ENCODE data around the gene DAB2IP. TPM values are rescaled to one million over a fixed set of nuclear protein-coding genes. Genes with fewer than 3 reads are reported as not detected.
A peak's percentile ranks its signal among the peaks of the same experiment; 100 is the strongest.

Gene DAB2IP
- total RNA-seq, 1 experiment from 2014 or later = 17.0 TPM

- H3K36me3 Mint-ChIP-seq (ENCODE audit: insufficient read depth, unreplicated experiment) = no peaks in the 10 kb centered on the region
- ChIA-PET CTCF (interaction anchor here (0.9 to 1.6 kb wide), 3 partner anchors 10 to 258 kb away, joined by 4 to 5 read pairs (median 4); no protein-coding TSS in a partner anchor), POLR2A (no interaction called here)
- no peak for DNase-seq (ENCODE audit: unreplicated experiment)
- H3K27me3 Mint-ChIP-seq (ENCODE audit: insufficient read depth, unreplicated experiment) = no peaks in the 10 kb centered on the region
- no peak for TF ChIP-seq CTCF (IDR thresholded peaks at IDR 0.05; ENCODE audit: unreplicated experiment)
- intact Hi-C loops (cut with micrococcal nuclease) = no loop called here
- no peak overlapping the region for H3K4me3 Mint-ChIP-seq (ENCODE audit: unreplicated experiment)
- H3K4me1 Mint-ChIP-seq (ENCODE audit: insufficient read depth, unreplicated experiment) = peaks cover 24% of the 10 kb centered on the region
- no peaks in the 10 kb centered on the region for H3K9me3 Mint-ChIP-seq (ENCODE audit: unreplicated experiment)
- no peak overlapping the region for H3K27ac Mint-ChIP-seq (ENCODE audit: low read depth, unreplicated experiment)
- no TSS peak for BruUV-seq (replicated peaks)
Measured at GRCh38 chr9:121732886-121733285, 81.5 kb downstream of the DAB2IP start.

GRCh38 chr9:121734465-121734864, 83.0 kb downstream of the DAB2IP start:
- H3K27ac Mint-ChIP-seq (ENCODE audit: low read depth, unreplicated experiment) = no peak overlapping the region
- H3K4me3 Mint-ChIP-seq (ENCODE audit: unreplicated experiment) = no peak overlapping the region
- intact Hi-C loops (cut with micrococcal nuclease) = no loop called here
- no peaks in the 10 kb centered on the region for H3K27me3 Mint-ChIP-seq (ENCODE audit: insufficient read depth, unreplicated experiment)
- H3K36me3 Mint-ChIP-seq (ENCODE audit: insufficient read depth, unreplicated experiment) = no peaks in the 10 kb centered on the region
- no peak for DNase-seq (ENCODE audit: unreplicated experiment)
- TF ChIP-seq CTCF (IDR thresholded peaks at IDR 0.05; ENCODE audit: unreplicated experiment) = no peak
- H3K4me1 Mint-ChIP-seq (ENCODE audit: insufficient read depth, unreplicated experiment) = peaks cover 35% of the 10 kb centered on the region
- ChIA-PET CTCF (interaction anchor here (0.6 to 2.5 kb wide), 19 partner anchors 8 to 300 kb away, joined by 3 to 13 read pairs (median 4); no protein-coding TSS in a partner anchor), POLR2A (interaction anchor here (0.7 to 2.1 kb wide), 6 partner anchors 9 to 37 kb away, joined by 4 to 7 read pairs (median 5); no protein-coding TSS in a partner anchor)
- H3K9me3 Mint-ChIP-seq (ENCODE audit: unreplicated experiment) = no peaks in the 10 kb centered on the region
- no TSS peak for BruUV-seq (replicated peaks)

GRCh38 chr9:121735065-121735792, 83.8 kb downstream of the DAB2IP start:
- peak overlapping the region; percentile 55 for H3K4me3 Mint-ChIP-seq (ENCODE audit: unreplicated experiment)
- POLR2A ChIA-PET = interaction anchor here (0.7 to 2.1 kb wide), 9 partner anchors 8 to 255 kb away, joined by 3 to 7 read pairs (median 5); no protein-coding TSS in a partner anchor
- intact Hi-C loops (cut with micrococcal nuclease) = no loop called here
- peak; percentile 73 for DNase-seq (ENCODE audit: unreplicated experiment)
- no peaks in the 10 kb centered on the region for H3K27me3 Mint-ChIP-seq (ENCODE audit: insufficient read depth, unreplicated experiment)
- peak overlapping the region; percentile 86 for H3K27ac Mint-ChIP-seq (ENCODE audit: low read depth, unreplicated experiment)
- no TSS peak for BruUV-seq (replicated peaks)
- no peaks in the 10 kb centered on the region for H3K9me3 Mint-ChIP-seq (ENCODE audit: unreplicated experiment)
- peaks cover 37% of the 10 kb centered on the region for H3K4me1 Mint-ChIP-seq (ENCODE audit: insufficient read depth, unreplicated experiment)
- CTCF ChIA-PET = interaction anchor here (0.6 to 2.5 kb wide), 25 partner anchors 8 to 1198 kb away, joined by 3 to 13 read pairs (median 3); no protein-coding TSS in a partner anchor
- peak; percentile 31 for TF ChIP-seq CTCF (IDR thresholded peaks at IDR 0.05; ENCODE audit: unreplicated experiment)
- H3K36me3 Mint-ChIP-seq (ENCODE audit: insufficient read depth, unreplicated experiment) = no peaks in the 10 kb centered on the region
